HPDE6-E6E7 (cell line): ENCODE results near the gene GLRA2.

Experiments used
- DNase-seq: peaks from one replicate; pipeline ENCODE4 v3.0.0; 2011; ENCODE audit warnings: missing footprints; ENCODE audit errors: extremely low spot score

GLRA2 gene

DNA sequence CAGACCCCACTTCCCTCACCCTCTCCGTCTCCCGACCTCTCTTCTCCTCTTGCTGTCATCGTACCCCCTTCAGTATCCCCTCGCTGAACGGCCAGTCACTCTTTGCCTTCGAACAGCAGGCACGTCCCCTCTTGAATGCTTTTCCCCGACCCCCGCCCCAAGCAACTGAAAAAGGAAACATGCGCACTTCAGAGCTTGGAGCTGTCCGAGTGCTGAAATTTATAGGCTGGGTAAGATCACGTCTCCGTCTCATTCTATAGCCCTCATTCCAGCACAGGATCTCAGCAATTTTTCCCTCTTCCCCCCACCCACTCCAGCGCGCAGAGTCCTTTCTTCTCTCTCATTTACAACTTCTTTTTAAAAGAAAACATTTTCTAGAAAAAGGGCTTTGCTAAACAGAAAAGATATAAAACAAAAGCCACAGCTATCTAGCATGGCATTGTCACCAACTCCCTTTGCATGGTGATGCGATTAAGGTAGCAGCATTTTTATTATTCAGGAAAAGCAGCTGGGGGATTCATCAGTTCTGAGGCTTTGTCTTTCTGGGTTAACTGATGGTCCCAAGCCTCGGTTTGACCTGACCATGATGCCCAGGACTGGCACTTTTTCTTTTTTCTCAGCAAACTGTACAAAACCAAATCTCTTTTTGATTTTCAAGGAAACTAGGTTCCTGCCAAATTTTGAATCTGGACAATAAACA is at the start of gene GLRA2:
TSS of gene GLRA2 (plus strand) at position 247 of the 700 bp plus-strand sequence. CDS start 522 bp downstream, outside the sequence.
- DNase-seq, result no peak

DNA sequence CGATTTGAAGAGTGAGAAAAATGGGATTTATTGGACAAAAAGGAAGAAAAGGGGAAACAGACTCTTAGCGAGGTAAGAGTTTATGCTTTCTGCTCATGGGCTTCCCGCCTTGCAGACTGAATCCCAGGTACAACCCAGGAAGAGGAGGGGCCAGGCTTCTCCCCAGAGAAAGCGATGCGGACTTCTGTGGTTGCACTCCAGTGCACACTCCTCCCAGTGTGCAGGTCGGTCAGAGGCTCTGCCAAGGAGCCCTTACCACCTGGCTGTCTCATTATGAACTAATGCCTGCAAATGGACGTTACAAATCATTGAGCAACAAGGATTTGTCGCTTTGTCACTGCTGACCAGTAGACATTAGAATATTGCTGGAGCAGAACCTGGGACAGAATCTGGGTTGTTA is 39.9 kb upstream of the GLRA2 start:
- no peak for DNase-seq

DNA sequence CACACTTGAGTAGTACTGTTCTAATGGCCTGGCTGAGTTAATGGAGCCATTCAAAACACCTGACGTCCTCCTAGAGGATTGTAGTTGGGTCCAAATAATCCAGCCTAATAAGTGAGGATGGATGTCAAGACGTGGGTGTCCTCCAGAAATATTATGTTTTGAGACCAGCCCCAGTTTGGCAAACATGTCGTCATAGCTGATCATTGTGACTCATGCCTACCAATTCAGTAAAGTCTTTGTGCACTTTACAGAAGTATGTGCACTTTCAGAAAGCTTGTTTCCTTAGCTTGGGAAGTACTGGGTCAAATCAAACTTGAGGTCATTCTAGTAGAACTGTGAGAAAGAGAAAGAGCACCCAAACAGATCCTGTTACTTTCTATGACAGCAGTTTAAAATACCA is 37.6 kb upstream of the GLRA2 start:
- no peak for DNase-seq

DNA sequence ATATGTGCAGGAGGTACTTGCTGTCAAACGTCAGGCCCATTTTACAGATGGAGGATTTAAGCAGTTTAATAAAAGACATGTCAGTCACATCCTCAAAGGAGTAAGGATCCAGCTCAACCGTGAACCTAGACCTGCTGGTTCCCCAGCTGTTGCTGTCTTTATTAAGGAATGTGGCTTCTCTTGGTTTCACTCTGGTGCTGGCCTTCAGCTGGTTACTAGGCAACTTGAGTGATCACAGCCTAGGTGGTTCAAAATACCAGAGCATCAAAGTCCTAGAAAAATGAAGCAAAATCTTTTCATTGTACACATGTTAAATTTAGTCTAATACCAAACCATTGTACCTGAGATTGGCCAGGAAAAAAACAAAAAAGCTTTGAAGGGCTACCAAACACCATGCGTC is 32.7 kb upstream of the GLRA2 start:
- no peak for DNase-seq

DNA sequence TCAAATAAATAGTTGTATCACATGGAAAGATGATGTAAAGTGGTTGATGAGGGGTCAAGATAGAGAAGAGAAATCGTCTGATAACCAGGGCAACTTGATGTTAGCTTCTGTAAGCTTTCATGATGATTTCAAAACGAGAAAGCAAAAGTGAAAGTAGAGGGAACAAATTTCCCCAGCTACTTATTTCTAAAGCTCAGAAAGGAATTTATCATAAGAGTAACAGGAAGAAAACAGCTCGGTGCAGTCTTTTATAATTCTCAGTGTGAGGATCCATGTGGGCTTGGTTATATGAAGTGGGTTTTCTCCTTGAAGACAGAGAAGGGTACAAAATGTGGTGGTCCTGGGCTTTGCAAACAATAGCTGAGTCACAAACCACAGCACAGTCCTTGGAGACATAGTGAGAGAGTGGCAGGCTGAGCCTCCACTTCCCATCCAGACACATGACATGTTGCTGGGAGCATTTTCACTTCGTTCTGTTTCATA is 32.1 kb upstream of the GLRA2 start:
- DNase-seq, result no peak

GRCh38 chrX:14501327-14501726 is 28.0 kb upstream of the GLRA2 start:
- no peak for DNase-seq

- no peak for DNase-seq
Measured at GRCh38 chrX:14504960-14505538, 24.3 kb upstream of the GLRA2 start.

DNA sequence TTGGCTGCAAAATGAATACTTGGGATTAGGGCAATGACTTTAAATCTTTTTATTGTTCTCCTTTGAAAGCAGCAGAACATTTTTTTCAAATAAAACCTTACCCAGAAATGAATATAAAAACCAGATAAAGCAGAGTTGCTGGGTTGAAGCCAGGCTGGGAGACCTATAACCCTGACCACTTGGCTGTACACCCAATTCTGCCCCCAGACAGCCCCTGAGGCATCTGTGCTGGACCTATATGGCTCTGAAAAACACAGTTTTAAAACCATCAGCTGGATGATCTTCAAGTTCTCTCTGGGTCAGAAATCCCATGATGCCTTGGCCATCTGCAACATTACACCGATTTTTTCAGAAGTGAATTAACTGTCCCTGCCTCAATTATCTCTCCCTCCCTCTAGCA is 23.7 kb upstream of the GLRA2 start:
- no peak for DNase-seq

GRCh38 chrX:14506866-14507265 is 22.5 kb upstream of the GLRA2 start:
- DNase-seq, result no peak

DNA sequence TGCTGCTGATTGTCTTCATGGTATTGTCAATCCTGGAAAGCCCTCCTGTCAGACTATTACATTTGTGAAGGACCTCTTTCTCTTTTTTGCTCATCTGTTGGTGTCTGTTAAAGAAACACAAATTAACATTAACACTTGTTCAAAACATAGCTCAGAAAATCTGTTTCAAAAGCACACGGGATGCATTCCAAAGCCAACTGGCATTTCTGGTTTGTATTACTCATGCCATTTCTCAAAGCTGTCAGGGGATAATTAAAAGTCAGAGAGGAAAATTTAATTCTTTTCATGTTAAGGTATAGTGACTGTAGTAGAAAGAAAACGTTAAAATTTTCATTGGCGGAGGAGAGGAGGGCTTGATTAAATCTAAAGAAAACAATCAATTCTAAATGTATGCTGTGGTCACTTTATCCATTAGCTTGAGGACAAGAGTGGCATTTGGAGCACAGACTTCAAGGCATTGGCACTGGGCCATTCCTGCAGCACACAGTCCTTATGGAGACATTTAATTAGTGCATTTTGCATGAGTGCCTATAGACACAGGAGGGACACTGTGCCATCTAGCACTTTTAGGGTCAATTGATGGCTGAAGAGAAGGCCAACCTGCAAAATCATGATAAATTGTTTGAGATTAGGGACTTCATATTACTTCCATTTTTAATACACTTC is 21.2 kb upstream of the GLRA2 start:
- DNase-seq, result no peak

GRCh38 chrX:14509325-14510057 is 19.8 kb upstream of the GLRA2 start:
- DNase-seq, result no peak

DNA sequence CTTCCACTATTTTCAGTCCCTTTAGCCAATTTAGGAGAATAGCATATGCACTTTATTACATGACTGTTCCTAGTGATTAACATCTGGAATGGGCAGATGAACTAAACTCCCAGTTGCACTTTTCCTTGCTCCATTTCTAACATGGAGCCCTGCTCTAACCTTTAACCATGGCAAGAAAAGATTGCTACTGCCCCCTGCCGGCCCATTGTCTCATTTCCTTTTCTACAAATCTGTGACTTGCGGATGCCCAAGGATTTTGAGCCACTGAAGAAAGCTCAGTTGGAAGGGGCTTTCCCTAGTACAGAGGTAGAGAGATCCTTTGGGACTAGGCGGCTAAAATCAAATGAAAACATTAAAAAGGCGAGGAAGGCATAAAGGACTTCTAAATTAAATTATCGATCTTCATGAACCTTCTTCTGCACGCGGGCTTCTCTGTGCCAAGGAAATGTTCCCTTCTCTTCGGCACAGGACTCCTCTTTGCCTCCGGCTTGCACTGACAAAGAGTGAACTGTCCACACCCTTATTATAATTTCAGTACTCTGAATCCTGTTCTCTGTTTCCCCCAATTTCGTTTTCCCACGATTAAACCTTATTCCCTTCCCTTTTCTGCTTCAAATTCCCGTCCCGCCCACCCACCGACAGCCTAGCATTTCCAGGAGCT is 577 bp upstream of the GLRA2 start:
- no peak for DNase-seq

DNA sequence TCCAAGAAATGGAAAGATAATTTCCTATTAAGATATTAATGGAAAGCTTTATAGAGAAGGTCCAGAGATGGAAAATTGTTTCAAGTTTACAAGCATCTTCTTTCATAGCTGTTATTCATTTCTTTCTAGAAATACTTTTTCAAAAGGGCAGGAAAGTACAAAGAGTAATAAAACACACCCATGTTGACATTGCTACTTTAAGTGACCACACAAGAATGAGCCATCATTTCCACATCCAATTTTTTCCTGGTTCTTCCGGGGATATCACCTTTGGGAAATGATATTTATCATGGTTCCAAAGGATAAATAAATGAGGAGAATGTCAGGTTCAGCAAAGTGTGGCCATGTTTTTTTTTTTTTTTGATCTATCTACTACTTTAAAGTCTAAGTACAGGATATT is 4.5 kb downstream of the GLRA2 start:
- no peak for DNase-seq

GRCh38 chrX:14546190-14546589 is 16.9 kb downstream of the GLRA2 start:
- no peak for DNase-seq

DNA sequence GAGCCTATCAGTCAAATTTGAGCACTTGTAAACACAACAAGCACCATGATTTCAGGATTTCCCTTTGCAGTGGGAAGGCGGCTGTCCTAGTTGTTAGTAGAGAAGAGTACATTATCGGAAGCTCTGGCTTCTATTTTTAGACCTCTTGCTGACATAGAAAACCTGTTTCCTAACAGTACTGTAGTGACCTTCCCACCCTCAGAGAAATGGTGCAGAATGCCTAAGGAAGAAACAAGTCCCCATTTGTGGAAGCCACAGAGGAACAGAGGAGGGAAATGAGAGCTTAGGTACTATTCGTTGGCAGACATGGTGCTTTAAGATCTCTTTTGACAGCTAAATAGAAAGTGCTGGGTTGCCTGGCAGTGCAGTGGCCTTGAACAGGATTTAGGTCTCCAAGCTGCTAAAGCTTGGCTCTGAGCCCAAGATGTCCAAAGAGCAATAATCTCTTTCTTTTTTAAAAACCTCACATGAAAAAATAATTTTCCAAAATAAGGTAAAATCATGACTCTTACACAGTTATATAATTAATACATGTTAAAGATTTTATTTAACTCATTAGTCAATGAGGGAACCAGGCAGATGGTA is 24.9 kb downstream of the GLRA2 start:
- DNase-seq, result no peak

DNA sequence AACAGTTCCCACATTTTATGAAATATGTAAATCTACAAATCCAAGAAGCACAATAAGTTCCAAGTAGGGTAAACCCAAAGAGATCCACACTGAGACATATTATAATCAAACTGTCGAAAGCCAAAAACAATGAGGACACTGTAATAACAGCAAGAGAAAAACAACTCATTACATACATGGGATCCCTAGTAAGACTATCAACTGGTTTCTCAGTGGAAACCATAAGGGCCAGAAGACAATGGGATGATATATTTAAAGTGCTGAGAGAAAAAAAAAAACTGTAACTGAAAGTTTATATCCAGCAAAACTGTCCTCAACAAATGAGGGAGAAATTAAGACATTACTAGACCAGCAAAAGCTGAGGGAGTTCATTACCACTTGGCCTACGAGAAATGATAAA is 34.7 kb downstream of the GLRA2 start:
- no peak for DNase-seq

DNA sequence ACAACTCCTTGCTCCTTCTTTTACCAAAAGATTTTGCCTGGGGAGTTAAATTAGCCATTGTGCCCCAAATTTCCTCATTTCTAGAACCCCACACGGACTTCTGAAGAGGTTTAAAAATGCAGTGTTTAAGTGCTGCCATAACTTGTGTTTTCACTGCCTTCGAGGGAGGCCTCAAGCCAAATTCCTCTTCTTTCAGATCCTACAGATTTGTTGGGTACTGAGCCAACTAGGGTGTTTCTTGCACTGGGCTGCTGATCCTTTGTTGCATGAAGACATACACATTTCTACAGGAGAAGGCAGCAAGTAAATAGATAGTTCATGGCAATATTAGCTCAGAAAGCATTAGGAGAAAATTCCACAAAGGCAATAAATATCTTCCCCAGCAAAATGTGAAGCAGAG is 43.8 kb downstream of the GLRA2 start:
- no peak for DNase-seq

- DNase-seq, result no peak
Measured at GRCh38 chrX:14581081-14581480, 51.7 kb downstream of the GLRA2 start.

GRCh38 chrX:14584548-14584947 is 55.2 kb downstream of the GLRA2 start:
- DNase-seq, result no peak

- DNase-seq, result no peak
Measured at GRCh38 chrX:14590216-14590615, 60.9 kb downstream of the GLRA2 start.

DNA sequence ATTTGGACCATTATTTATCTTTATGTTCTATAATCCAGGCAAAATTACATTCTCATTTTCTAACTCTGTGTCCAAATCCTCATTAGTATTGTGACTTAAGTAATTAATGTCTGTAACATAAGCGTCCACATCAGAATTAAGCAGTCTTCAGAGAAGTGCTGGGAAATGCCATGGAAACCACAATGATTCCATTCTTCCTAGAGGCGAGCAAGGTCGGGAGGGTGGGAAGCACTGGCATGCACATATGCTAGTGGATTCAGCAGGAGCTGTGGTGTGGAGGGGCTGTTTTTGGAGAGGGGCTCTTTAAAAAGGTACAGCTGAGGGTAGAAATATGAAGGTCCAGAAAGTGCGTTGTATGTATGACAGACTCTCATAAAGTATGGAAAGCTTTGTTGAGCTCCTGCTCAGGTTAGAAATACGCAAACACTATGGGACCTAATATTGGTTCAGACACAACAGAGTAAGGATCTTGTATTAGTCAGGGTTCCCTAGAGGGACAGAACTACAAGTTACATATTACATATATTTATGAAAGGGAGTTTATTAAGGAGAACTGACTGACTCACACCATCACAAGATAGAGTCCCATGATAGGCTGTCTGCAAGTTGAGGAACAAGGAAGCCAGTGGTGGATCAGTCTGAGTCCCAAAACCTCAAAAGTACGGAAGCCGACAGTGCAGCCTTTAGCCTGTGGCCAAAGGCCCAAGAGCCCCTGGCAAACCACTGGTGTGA is 61.5 kb downstream of the GLRA2 start:
- no peak for DNase-seq
